ENCODE data around the gene CHPF. TPM values are rescaled to one million over a fixed set of nuclear protein-coding genes. Genes with fewer than 3 reads are reported as not detected.

CHPF gene
- total RNA-seq, 4 donors from 2014 or later: 21.0 to 50.5 (median 37.2) TPM

GRCh38 chr2:219563271-219563928 lies 19.8 kb upstream of the CHPF start:
- no peak overlapping the region for H3K27ac ChIP-seq
- TF ChIP-seq POLR2A (IDR thresholded peaks at IDR 0.05) (no peak), CTCF (IDR thresholded peaks at IDR 0.05 in 4 of 5, conservative IDR thresholded peaks at IDR 0.05 in 1 of 5) (no peak)
- H3K4me1 ChIP-seq: no peaks in the 10 kb centered on the region
- H3K36me3 ChIP-seq: peaks cover 0 to 48% of the 10 kb centered on the region in 2 donors
- H3K27me3 ChIP-seq: no peaks in the 10 kb centered on the region
- in situ Hi-C loops (cut with MboI; ENCODE audit: low sequenced_read_pairs in 4 of 4): no loop called here
- no peaks in the 10 kb centered on the region for H3K9me3 ChIP-seq
- intact Hi-C loops (cut with DNase I; ENCODE audit: low total_unique reads): no loop called here
- ATAC-seq: no peak
- no peak overlapping the region for H3K4me3 ChIP-seq
- no peak for DNase-seq

- Histone ChIP-seq H3K36me3 (peaks cover 0 to 45% of the 10 kb centered on the region in 2 donors), H3K27ac (no peak overlapping the region), H3K27me3 (no peaks in the 10 kb centered on the region), H3K4me1 (no peaks in the 10 kb centered on the region), H3K4me3 (no peak overlapping the region), H3K9me3 (no peaks in the 10 kb centered on the region)
- in situ Hi-C loops (cut with MboI; ENCODE audit: low sequenced_read_pairs in 4 of 4) (no loop called here), intact Hi-C loops (cut with DNase I; ENCODE audit: low total_unique reads) (no loop called here)
- DNase-seq: no peak
- no peak for ATAC-seq
- TF ChIP-seq POLR2A (IDR thresholded peaks at IDR 0.05) (no peak), CTCF (IDR thresholded peaks at IDR 0.05 in 4 of 5, conservative IDR thresholded peaks at IDR 0.05 in 1 of 5) (no peak)
These were observed 18.7 kb upstream of the CHPF start for GRCh38 chr2:219562049-219563020.

- Histone ChIP-seq H3K4me1 (no peaks in the 10 kb centered on the region), H3K4me3 (no peak overlapping the region), H3K27ac (no peak overlapping the region), H3K36me3 (peaks cover 0 to 43% of the 10 kb centered on the region in 2 donors), H3K27me3 (no peaks in the 10 kb centered on the region), H3K9me3 (no peaks in the 10 kb centered on the region)
- intact Hi-C loops (cut with DNase I; ENCODE audit: low total_unique reads) (no loop called here), in situ Hi-C loops (cut with MboI; ENCODE audit: low sequenced_read_pairs in 4 of 4) (no loop called here)
- DNase-seq (no peak), ATAC-seq (no peak)
- TF ChIP-seq CTCF (IDR thresholded peaks at IDR 0.05 in 4 of 5, conservative IDR thresholded peaks at IDR 0.05 in 1 of 5) (no peak), POLR2A (IDR thresholded peaks at IDR 0.05) (no peak)
These were observed 17.8 kb upstream of the CHPF start for GRCh38 chr2:219561179-219562048.

- intact Hi-C loops (cut with DNase I; ENCODE audit: low total_unique reads) (no loop called here), in situ Hi-C loops (cut with MboI; ENCODE audit: low sequenced_read_pairs in 4 of 4) (no loop called here)
- Histone ChIP-seq H3K27ac (no peak overlapping the region), H3K4me1 (no peaks in the 10 kb centered on the region), H3K4me3 (no peak overlapping the region), H3K36me3 (peaks cover 0 to 43% of the 10 kb centered on the region in 2 donors), H3K9me3 (no peaks in the 10 kb centered on the region), H3K27me3 (no peaks in the 10 kb centered on the region)
- TF ChIP-seq CTCF (IDR thresholded peaks at IDR 0.05 in 4 of 5, conservative IDR thresholded peaks at IDR 0.05 in 1 of 5): no peak
- TF ChIP-seq POLR2A (IDR thresholded peaks at IDR 0.05): no peak
- DNase-seq (no peak), ATAC-seq (no peak)
These were observed 17.2 kb upstream of the CHPF start for GRCh38 chr2:219560893-219561178.

Data from gastrocnemius medialis (tissue), 4 donors.